Loucy (cell line): ENCODE measurements around the gene SNTB2.

ENCODE experiments used
- CTCF ChIP-seq: fragments of 200-600 bp; sonication (generic); conservative IDR thresholded peaks from 2 replicates; pipeline ENCODE4 v1.5.1; 2014; ENCODE audit warnings: mild to moderate bottlenecking, antibody characterized with exemption, low read length
- EZH2phosphoT487 ChIP-seq: fragments of 200-600 bp; IDR thresholded peaks from 2 replicates; pipeline ENCODE4 v1.6.1; 2018; ENCODE audit warnings: antibody characterized with exemption, mild to moderate bottlenecking, moderate library complexity, borderline replicate concordance

GRCh38 chr16:69345923-69346322, 159.0 kb downstream of the SNTB2 start:
- TF ChIP-seq CTCF (no peak), EZH2phosphoT487 (no peak)
